ENCODE data around the gene KLHL29. TPM values are rescaled to one million over a fixed set of nuclear protein-coding genes. Genes with fewer than 3 reads are reported as not detected.

KLHL29 gene
- total RNA-seq, 1 experiment from 2014 or later, result 16.7 TPM

DNA sequence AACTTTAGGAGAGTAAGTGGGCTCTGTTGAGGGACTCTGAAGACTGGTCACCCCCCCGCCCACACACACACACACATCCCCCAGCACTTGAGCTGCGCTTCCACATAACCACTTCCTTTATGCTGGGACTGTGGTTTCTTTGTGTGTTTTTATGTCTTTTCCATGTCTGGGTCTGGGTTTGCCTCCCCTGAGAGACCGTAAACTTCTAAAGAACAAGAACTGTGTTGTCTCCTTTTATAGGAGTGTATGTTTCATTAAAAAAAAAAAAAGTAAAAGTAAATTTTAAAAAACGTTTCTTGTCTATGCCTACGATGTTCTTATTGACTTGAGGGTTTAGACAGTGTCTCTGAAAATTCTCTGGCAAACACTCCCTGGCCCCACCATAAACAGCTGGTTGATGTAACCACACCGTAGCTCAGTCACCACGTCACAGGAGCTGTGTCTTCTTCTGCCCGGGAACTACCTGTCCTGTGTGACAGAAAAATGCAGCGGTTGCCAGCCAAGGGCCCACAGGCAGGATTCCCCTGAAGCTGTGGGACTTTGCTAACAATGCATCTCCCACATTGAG lies 68.0 kb downstream of the KLHL29 start:
- DNase-seq (ENCODE audit: low read depth, low spot score) (no peak), ATAC-seq (no peak)
- H2AFZ ChIP-seq (ENCODE audit: low read depth, low read length, poor library complexity, severe bottlenecking), result no peak overlapping the region
- ChIA-PET CTCF (no interaction called here), RAD21 (ENCODE audit: low non-redundant PET in 1 of 2, low total read pairs in 2 of 2, uncharacterized antibody in 2 of 2, unreplicated experiment in 2 of 2) (no interaction called here), POLR2A (no interaction called here)
- H3K9me2 ChIP-seq (ENCODE audit: insufficient read depth), result no peaks in the 10 kb centered on the region
- 0 out of 2 replicates have a peak, but pooled peaks cover 7% of the 10 kb centered on the region for H3K79me2 ChIP-seq (ENCODE audit: insufficient read depth, low read length)
- no peak overlapping the region for H3K4me3 ChIP-seq (replicated peaks in 1 of 2; ENCODE audit: low read depth in 1 of 2, low read length in 2 of 2)
- H3K4me2 ChIP-seq (ENCODE audit: low read length), result no peak overlapping the region
- intact Hi-C loops (cut with micrococcal nuclease), result no loop called here
- no peak overlapping the region for H3K9ac ChIP-seq (ENCODE audit: low read length)
- no peak overlapping the region for H3K27ac ChIP-seq (ENCODE audit: low read depth, low read length)
- H3K36me3 ChIP-seq (ENCODE audit: control insufficient read depth in 1 of 2, insufficient read depth in 2 of 2, low read length in 2 of 2), result no peaks in the 10 kb centered on the region
- H4K20me1 ChIP-seq (ENCODE audit: insufficient read depth), result 0 out of 2 replicates have a peak, but pooled peaks cover 5% of the 10 kb centered on the region
- no peaks in the 10 kb centered on the region for H3K27me3 ChIP-seq (ENCODE audit: insufficient read depth, low read length)
- no peak for TF ChIP-seq EZH2 (IDR thresholded peaks at IDR 0.05)
- no peak for TF ChIP-seq ZFX (IDR thresholded peaks at IDR 0.05)
- no peak for TF ChIP-seq POLR2AphosphoS5 (IDR thresholded peaks at IDR 0.05; ENCODE audit: low read depth, low read length)
- no peak for TF ChIP-seq SP1 (IDR thresholded peaks at IDR 0.05; ENCODE audit: low read depth)
- no peak for TF ChIP-seq EZH2phosphoT487 (IDR thresholded peaks at IDR 0.05; ENCODE audit: borderline replicate concordance)
- TF ChIP-seq SRF (IDR thresholded peaks at IDR 0.05; ENCODE audit: low read depth), result no peak
- TF ChIP-seq FOSL1 (IDR thresholded peaks at IDR 0.05; ENCODE audit: low read depth), result no peak
- TF ChIP-seq ZNF274 (IDR thresholded peaks at IDR 0.05; ENCODE audit: low read depth, low read length), result no peak
- TF ChIP-seq, protein P1, sequence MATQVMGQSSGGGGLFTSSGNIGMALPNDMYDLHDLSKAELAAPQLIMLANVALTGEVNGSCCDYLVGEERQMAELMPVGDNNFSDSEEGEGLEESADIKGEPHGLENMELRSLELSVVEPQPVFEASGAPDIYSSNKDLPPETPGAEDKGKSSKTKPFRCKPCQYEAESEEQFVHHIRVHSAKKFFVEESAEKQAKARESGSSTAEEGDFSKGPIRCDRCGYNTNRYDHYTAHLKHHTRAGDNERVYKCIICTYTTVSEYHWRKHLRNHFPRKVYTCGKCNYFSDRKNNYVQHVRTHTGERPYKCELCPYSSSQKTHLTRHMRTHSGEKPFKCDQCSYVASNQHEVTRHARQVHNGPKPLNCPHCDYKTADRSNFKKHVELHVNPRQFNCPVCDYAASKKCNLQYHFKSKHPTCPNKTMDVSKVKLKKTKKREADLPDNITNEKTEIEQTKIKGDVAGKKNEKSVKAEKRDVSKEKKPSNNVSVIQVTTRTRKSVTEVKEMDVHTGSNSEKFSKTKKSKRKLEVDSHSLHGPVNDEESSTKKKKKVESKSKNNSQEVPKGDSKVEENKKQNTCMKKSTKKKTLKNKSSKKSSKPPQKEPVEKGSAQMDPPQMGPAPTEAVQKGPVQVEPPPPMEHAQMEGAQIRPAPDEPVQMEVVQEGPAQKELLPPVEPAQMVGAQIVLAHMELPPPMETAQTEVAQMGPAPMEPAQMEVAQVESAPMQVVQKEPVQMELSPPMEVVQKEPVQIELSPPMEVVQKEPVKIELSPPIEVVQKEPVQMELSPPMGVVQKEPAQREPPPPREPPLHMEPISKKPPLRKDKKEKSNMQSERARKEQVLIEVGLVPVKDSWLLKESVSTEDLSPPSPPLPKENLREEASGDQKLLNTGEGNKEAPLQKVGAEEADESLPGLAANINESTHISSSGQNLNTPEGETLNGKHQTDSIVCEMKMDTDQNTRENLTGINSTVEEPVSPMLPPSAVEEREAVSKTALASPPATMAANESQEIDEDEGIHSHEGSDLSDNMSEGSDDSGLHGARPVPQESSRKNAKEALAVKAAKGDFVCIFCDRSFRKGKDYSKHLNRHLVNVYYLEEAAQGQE (IDR thresholded peaks at IDR 0.05; ENCODE audit: low read depth), result no peak
- TF ChIP-seq YY1 (IDR thresholded peaks at IDR 0.05; ENCODE audit: extremely low read depth, insufficient replicate concordance, low read depth, low read length), result no peak
- no TSS peak for BruUV-seq (replicated peaks)
- H3K9me3 ChIP-seq (ENCODE audit: control insufficient read depth in 1 of 2, insufficient read depth in 1 of 2, low read depth in 1 of 2, low read length in 2 of 2), result no peaks in the 10 kb centered on the region
- peaks cover 2 to 9% of the 10 kb centered on the region in 2 experiments; a peak in 1 of 4 replicates for H3K4me1 ChIP-seq (ENCODE audit: control insufficient read depth in 1 of 2, insufficient read depth in 2 of 2, low read length in 2 of 2)
